ENCODE measurements around the gene NKX2-3. TPM values are rescaled to one million over a fixed set of nuclear protein-coding genes. Genes with fewer than 3 reads are reported as not detected.
A peak's percentile ranks its signal among the peaks of the same experiment; 100 is the strongest.

Gene NKX2-3
- total and polyA plus RNA-seq, 2 experiments from 2014 or later = not detected

GRCh38 chr10:99531026-99531695, 1.6 kb upstream of the NKX2-3 start:
- DNase-seq (ENCODE audit: low read depth in 1 of 2, low spot score in 1 of 2) = peak in 1 of 2 donors; percentile 44
- Histone ChIP-seq H3K36me3 (no peaks in the 10 kb centered on the region), H3K27ac (no peak overlapping the region), H3K9me3 (ENCODE audit: low read depth) (no peaks in the 10 kb centered on the region), H3K4me3 (peak overlapping the region; percentile 0), H3K27me3 (peaks cover 100% of the 10 kb centered on the region), H3K4me1 (ENCODE audit: low read depth) (peaks cover 13% of the 10 kb centered on the region)
- TF ChIP-seq CTCF (IDR thresholded peaks at IDR 0.05; ENCODE audit: low read depth, low read length) = no peak

GRCh38 chr10:99531696-99532593, 797 bp upstream of the NKX2-3 start:
- Histone ChIP-seq H3K27ac (no peak overlapping the region), H3K4me3 (no peak overlapping the region), H3K9me3 (ENCODE audit: low read depth) (no peaks in the 10 kb centered on the region), H3K4me1 (ENCODE audit: low read depth) (peaks cover 13% of the 10 kb centered on the region), H3K36me3 (no peaks in the 10 kb centered on the region), H3K27me3 (peaks cover 100% of the 10 kb centered on the region)
- DNase-seq (ENCODE audit: low read depth in 1 of 2, low spot score in 1 of 2) = no peak
- TF ChIP-seq CTCF (IDR thresholded peaks at IDR 0.05; ENCODE audit: low read depth, low read length) = no peak

- DNase-seq (ENCODE audit: low read depth in 1 of 2, low spot score in 1 of 2) = no peak
- peaks cover 100% of the 10 kb centered on the region for H3K27me3 ChIP-seq
- no peak for TF ChIP-seq CTCF (IDR thresholded peaks at IDR 0.05; ENCODE audit: low read depth, low read length)
- H3K4me3 ChIP-seq = peak overlapping the region; percentile 14
- no peaks in the 10 kb centered on the region for H3K36me3 ChIP-seq
- no peak overlapping the region for H3K27ac ChIP-seq
- H3K9me3 ChIP-seq (ENCODE audit: low read depth) = no peaks in the 10 kb centered on the region
- H3K4me1 ChIP-seq (ENCODE audit: low read depth) = peaks cover 13% of the 10 kb centered on the region
Observed at GRCh38 chr10:99533496-99534449, 1.0 kb downstream of the NKX2-3 start.

GRCh38 chr10:99534450-99534938, 1.8 kb downstream of the NKX2-3 start:
- Histone ChIP-seq H3K27me3 (peaks cover 100% of the 10 kb centered on the region), H3K36me3 (no peaks in the 10 kb centered on the region), H3K9me3 (ENCODE audit: low read depth) (no peaks in the 10 kb centered on the region), H3K27ac (no peak overlapping the region), H3K4me3 (peak overlapping the region; percentile 20), H3K4me1 (ENCODE audit: low read depth) (peaks cover 13% of the 10 kb centered on the region)
- TF ChIP-seq CTCF (IDR thresholded peaks at IDR 0.05; ENCODE audit: low read depth, low read length) = no peak
- DNase-seq (ENCODE audit: low read depth in 1 of 2, low spot score in 1 of 2) = no peak

Measured in cardiac muscle cell (in vitro differentiated cells and primary cell).